HG03565 (cell line): ENCODE data around the gene UBA3.

Experiments used
- ATAC-seq: cut with Tn5 transposase; IDR thresholded peaks from one replicate; pipeline ENCODE4 v1.9.1; 2021; ENCODE audit warnings: mild to moderate bottlenecking, moderate library complexity; ENCODE audit not compliant: unreplicated experiment

The UBA3 gene

DNA sequence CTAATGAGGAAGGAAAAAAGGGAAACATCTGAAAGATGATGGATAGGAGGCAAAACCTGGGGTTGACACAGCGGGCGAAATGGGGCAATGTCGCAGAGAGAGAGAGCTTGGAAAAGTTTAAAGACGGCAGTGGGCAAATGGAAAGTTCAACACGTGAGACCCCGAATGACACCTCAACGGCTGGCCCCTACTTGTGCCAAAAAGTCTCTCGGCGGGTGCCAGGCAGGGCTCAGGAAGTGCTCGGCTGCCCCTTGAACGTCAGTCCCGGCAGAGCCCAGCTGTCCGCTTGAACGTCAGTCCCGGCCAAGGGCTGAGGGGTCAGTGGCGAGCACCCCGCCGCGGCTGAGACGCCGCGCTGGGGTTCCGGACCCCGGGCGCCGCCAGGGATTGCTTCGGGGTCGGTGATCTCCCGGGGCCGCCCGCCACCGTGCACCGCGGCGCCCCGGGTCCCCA is 67.3 kb downstream of the UBA3 start:
- ATAC-seq, result no peak

DNA sequence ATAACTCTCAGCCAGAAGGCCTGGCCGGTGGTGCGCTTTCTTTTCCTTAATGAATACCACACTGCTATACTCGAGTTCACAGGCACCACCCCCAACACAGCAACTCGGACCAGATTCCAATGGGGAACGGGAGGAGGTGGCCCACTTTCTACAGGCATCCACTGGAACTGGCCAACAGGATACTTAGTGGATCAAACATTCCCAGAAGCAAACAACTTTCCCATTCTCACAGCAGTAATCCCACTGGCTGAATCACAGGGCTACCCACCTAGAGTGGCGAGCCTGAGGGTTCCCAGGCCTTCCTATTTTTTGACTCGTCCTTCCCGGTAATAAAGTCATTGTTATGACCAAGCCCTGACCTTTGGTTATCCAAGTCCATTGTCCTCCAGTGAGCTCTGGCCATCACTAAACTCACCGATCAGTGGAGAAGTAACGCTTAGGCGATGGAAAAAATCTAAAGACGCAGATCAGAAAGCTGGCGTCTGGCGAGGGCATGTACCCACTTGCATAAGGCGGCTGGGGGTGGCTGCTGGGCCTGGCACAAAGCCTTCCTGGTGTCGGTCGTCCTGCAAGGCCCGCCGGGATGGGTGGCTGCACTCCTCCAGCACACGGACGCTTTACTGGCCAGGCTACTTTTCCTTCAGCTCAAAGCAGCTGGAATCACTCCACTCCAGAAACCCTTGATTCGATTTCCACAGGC is 67.9 kb downstream of the UBA3 start:
- ATAC-seq, result no peak

DNA sequence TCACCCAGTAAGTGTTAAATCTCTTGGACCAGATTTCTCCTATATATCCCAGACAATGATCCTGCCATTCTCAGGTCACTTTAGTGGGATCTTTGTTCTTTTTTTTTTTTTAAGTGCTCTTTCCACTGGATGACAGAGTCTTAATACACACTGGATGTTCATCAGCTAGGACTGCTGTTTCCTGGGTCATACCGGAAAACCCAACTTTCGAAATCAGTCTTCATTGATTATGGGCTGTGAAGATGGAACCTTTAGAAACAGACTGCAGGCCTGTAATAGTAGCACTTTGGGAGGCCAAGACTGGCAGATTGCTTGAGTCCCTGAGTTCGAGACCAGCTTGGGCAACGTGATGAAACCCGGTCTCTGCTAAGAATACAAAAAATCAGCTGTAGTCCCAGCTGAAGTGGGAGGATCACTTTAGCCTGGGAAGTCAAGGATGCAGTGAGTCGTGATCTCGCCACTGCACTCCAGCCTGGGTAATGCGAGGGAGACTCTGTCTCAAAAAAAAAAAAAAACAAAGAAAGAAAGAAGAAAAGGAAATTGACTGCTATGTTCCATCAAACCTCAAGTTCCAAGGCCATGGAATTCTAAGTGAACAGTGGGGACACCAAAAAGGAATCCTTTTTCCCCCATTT is 69.0 kb downstream of the UBA3 start:
- ATAC-seq, result no peak

DNA sequence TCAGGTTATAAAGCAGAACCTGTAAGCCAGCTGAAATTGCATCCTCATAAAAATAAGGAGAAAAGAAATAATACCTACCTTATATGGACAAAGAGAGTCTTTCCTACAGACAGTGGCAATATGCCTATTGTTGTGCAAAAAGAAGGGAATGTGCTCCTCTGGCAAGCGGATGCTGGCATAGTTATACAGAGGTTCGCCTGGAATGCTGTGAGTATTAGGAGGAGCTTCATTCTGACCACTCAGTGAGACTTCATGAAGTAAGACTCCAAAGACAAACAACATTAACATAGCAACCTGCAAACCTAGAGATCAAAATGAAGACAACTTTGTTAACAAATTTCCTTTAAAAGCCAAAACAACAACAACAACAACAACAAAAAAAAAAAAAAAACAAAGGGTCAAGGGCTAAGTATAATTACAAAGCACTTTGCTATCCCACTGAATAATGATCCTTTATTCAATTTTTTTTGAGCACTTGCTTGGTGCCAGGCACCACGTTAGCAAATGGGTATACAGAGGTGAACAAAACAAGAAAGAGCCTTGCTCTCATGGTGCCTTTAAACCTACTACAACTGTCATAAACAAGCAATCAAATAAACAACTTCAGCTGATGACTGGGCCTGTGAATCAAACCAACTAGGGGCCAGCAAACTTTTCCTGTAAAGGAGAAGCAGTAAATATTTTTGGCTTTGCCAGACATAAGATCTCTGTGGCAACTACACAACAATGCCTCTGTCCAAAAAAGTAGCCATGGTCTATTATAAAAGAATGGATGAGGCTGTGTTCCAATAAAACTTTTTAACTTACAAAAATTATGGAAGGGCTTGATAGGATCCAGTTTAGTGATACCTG is 70.4 kb downstream of the UBA3 start:
- no peak for ATAC-seq

DNA sequence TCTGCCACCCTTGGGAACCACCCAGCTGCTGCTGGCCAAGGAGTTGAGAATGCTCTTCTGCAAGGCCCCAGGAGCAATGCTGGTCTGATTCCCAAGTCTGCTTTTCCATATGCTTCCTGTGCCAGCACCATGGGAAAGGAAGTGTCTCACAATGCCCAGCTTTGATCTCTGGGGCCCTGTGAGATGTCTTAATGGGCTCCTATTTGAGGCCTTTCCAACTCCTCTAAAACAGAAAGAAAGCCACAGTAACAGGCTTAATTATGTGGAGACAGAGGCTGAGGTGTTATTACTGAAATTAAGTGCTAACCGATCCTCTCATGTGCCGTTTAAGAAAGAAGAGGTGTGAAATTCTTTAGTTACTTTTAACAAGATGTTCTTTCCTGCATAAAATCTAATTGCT is 71.2 kb downstream of the UBA3 start:
- ATAC-seq, result no peak

DNA sequence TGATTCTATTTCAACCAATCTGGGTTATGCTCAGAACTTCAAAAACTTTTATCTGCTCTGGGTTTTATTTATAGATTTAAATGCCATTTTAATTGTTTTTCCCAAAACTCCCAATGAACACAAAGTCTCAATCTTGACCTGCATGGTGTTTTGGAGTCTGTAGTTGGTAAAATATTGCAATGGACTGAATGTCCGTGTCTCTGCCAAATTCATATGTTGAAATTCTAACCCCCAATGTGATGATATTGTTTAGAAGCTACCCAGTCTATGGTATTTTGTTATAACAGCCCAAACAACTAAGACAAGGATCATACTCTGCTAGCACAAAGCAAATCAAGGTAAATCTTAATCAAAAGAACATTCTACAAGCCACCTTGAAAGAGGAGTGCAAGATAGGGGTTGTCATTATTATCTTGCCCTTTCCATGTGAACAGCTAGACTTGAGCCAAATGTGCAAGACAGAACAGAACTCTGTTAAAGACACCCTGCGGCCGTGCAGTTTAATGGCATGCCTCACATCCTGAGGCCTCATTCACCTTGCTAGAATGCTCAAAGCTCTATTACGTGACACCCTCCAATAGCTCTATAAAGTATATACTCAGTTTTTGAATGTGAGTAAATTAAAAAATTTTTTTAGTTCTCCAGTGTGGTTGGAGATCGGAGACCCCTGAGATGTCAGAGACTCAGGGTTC is 74.2 kb downstream of the UBA3 start:
- no peak for ATAC-seq

DNA sequence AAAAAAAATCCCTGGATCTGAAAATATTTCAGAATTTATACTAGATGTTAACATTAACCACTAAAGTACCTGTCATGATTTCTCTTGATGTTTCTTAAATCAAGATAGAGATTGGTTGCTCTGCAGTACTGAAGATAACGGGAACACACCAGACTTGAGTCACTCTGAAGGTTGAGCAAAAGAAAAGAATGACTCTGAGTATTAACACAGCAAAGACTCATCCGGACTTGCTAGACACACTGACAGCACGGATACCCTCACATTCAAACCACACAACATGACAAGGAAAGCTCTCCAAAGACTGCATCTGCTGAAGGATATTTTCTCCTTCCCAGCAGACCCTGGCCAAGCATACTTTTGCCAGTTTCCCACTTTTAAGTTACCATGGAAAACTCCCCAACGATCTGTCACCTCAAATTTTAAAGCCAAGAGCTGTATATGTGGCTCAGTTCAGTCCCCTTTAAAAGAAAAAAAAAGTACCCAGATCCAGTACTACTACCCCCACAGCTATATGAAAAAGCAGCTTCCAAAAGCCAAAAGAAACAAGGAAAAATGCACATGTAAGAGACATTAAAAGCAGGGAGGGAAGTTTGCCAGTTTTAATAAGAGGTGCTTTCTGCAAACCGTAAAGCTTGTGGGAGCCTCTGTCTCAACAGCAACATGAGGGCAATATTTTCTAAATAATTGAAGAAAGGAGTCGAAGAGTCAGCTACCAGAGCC is 74.9 kb downstream of the UBA3 start:
- ATAC-seq, result no peak
